AG09319 (cell line): ENCODE data around the gene DCDC1.

ENCODE experiments used
- DNase-seq: peaks from one replicate; pipeline ENCODE4 v3.0.0-alpha.2; 2010; ENCODE audit warnings: low read depth; ENCODE audit errors: extremely low read depth
- TF ChIP-seq, protein P1 (sequence below): IDR thresholded peaks from 2 replicates; pipeline ENCODE4 v1.5.1; 2011; ENCODE audit warnings: low read depth, mild to moderate bottlenecking, inconsistent platforms, low read length, moderate library complexity

Gene DCDC1

DNA sequence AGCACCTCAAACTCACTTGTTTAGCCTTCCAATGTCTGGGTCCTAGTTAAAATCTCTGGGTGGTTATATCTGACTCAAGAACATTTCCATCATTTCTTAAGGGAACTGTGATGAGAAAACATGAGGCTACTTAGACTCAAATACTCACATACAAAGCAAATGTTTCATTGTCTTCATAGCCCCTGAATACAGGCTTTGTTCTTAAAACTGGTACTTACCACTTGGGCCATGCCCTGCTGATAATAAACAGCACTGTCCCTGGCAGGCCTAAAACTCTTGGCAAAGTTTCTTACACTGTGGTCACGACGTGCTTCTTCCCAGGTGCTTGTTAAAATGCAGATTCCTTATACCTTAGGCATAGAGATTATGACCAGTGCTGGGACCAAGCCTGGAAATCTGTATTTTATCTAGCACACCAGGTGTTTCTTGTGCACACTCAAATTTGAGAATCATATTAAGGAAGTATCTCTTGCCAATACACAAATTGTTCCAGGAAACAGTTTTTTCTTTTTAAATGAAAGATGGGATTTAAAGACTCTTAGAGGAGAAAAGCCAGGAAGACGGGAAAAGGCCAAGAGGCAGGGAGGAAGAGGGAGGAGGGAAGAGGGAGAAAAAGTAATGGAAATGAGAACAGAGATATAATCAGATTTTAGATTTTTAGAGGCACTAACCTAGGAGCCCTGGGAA, 495.5 kb downstream of the DCDC1 start:
- no peak for DNase-seq

DNA sequence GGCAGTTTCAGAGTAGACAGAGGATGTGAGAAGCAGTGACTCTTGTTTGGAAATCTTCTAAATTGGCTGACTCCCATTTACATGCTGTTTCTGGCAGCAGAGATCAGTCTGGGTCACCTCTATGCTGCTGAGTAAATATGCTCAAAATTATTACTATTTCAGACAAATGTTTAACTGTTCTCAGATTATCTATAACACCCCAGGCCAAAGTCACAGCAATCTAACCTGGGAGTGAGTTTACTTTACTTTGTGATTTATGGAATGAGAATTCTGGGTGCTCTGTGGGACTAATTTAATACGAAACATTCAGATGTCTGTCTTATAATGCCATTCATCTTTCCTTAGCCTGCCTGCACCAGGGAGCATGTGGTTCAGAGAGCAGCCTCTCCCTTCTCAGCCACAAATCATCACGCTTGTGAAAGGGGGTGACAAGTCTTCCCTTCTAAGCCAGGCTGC, 500.9 kb downstream of the DCDC1 start:
- DNase-seq, result no peak
- TF ChIP-seq, protein P1, sequence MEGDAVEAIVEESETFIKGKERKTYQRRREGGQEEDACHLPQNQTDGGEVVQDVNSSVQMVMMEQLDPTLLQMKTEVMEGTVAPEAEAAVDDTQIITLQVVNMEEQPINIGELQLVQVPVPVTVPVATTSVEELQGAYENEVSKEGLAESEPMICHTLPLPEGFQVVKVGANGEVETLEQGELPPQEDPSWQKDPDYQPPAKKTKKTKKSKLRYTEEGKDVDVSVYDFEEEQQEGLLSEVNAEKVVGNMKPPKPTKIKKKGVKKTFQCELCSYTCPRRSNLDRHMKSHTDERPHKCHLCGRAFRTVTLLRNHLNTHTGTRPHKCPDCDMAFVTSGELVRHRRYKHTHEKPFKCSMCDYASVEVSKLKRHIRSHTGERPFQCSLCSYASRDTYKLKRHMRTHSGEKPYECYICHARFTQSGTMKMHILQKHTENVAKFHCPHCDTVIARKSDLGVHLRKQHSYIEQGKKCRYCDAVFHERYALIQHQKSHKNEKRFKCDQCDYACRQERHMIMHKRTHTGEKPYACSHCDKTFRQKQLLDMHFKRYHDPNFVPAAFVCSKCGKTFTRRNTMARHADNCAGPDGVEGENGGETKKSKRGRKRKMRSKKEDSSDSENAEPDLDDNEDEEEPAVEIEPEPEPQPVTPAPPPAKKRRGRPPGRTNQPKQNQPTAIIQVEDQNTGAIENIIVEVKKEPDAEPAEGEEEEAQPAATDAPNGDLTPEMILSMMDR, result no peak

More for the DNA sequence above, 495.5 kb downstream of the DCDC1 start:
- TF ChIP-seq, protein P1, result no peak

DNA sequence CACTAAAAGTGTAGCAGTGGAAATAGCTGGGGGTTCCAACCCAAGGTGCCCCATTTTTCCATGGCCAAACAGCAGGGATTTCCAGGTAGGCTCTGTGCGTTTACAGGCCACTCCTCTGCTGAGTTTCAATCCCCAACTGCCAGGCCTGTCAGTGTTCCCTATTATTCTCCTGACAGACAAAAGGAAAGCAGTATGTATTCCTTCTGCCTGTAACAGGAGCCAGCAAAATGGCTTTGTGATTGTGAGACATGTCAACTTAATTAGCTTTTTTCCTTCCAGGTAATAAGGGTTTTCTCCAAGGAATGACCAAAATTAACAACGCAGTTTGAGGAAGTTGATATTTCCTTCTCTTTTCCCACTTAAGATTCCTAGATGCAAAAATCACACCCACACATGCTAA, 506.3 kb downstream of the DCDC1 start:
- TF ChIP-seq, protein P1, result no peak
- no peak for DNase-seq

DNA sequence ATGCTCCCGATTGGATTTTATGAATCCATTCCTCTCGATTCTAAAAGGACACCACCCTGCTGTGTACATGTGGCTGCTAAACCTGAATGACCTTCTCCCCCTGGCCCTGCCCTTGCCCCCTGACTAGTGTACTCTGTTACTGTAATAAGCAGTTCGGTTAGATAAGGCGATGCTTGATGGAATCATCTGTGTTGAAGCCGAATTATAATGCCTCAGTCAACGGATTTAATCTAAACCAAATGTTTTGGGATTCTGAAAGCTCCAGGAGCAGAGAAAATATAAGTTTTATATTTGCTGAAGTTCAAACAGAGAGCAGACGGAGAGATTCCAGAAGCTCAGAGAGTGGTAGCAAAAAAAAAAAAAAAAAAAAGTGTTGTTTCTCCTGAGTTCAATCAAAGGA, 508.0 kb downstream of the DCDC1 start:
- TF ChIP-seq, protein P1, result no peak
- no peak for DNase-seq

DNA sequence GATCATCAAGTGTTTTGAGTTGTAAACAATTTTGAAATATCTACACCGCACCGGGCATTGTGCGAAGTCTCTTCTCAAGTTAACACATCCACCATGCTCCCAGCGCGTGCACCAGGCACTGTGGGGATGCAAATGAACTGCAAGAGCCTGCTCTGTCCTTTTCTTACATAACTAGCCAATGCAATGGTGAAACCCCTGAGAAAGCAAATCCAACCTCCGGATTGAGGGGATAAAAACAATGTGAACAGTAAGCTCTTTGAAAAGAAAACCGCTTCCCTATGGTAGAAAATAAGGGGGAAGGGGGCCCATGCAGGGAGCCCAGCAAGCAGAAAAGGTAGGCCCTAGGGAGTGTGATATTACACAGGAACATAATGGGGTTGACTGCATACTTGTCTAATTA, 508.5 kb downstream of the DCDC1 start:
- DNase-seq, result no peak
- TF ChIP-seq, protein P1, result no peak

DNA sequence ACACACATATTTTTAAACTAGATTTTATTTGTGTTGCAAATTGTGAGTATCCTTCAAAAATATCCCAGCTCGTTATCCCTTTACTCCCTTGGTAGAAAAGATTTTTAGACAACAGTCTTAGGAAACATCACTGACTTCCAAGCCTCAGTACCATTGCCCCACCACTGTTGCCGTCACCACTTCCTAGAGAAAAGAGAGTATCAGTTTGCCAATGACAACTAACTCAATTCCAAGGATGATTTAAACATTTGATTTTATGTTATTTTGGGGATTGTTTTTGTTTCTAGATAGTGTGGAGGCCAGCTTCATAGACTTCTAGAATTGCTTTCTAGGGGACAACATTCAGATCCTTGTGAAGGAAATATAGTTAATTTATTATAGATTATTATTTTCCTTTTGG, 509.4 kb downstream of the DCDC1 start:
- TF ChIP-seq, protein P1, result no peak
- DNase-seq, result no peak

DNA sequence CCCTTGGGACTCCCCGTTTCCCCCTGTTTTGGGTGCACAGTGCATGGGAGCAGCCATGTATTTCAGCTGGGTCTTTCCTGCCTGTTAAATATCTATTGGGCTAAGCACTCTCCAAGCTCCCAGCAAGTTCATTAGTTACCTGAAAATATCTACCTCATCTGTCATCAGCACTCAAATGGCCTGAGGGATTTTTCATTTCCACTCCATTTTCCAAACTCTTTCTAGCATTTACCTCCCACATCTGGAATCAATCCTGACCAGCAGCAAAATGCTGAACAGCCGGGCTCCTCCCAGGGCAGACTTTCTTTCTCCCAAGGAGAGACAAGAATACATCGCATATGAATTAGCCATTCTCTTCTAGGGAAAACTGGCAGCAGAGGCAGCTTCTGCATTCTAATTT, 509.9 kb downstream of the DCDC1 start:
- TF ChIP-seq, protein P1, result no peak
- no peak for DNase-seq
